HEK293T (cell line): Measurements from ENCODE around the gene TSFM.

Experiments
- BHLHE40 ChIP-seq: fragments of 450-650 bp; IDR thresholded peaks from 2 replicates; pipeline ENCODE4 v1.6.1; 2016; ENCODE audit warnings: mild to moderate bottlenecking, moderate library complexity, borderline replicate concordance
- ELF4 ChIP-seq: fragments of 450-650 bp; IDR thresholded peaks from 2 replicates; pipeline ENCODE4 v1.6.1; 2017; ENCODE audit warnings: antibody characterized with exemption
- FOXK2 ChIP-seq: fragments of 450-650 bp; IDR thresholded peaks from 2 replicates; pipeline ENCODE4 v1.6.1; 2016; ENCODE audit warnings: mild to moderate bottlenecking
- FOXM1 ChIP-seq: fragments of 450-650 bp; IDR thresholded peaks from 2 replicates; pipeline ENCODE4 v1.6.1; 2017; ENCODE audit warnings: mild to moderate bottlenecking, borderline replicate concordance
- HDGF ChIP-seq: fragments of 450-650 bp; IDR thresholded peaks from 2 replicates; pipeline ENCODE4 v1.6.1; 2017; ENCODE audit warnings: antibody characterized with exemption, borderline replicate concordance
- NFRKB ChIP-seq: fragments of 450-650 bp; IDR thresholded peaks from 2 replicates; pipeline ENCODE4 v1.6.1; 2016; ENCODE audit warnings: mild to moderate bottlenecking, moderate library complexity

DNA sequence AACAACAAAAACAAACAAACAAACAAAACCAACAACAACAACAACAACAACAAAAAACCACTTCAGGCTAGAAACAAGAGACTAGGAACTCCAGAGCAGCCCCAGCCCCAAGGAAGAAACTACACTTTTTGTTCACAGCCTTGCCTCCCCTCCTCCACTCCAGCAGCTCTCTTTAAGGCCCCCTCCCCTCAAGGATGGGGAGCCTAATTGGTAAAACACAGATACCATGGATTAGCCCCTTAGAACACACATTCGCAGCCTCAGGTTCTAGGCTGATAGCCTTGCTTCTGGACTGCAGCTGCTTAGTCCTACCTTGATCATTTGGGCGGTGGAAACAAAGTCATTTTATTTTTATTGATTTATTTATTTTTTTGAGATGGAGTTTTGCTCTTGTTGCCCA is 47.8 kb downstream of the TSFM start:
- no peak for TF ChIP-seq NFRKB
- TF ChIP-seq FOXM1, result no peak
- TF ChIP-seq BHLHE40, result no peak
- no peak for TF ChIP-seq ELF4
- TF ChIP-seq FOXK2, result no peak
- no peak for TF ChIP-seq HDGF
